ENCODE measurements around the gene SOX12.

SOX12 gene

GRCh38 chr20:325045-325888 lies at the start of gene SOX12:
TSS of gene SOX12 (plus strand) at chr20:325552. CDS start at chr20:325925, 373 bp downstream.
- DNase-seq: peak; percentile 98

GRCh38 chr20:275791-276190 lies 49.6 kb upstream of the SOX12 start:
- DNase-seq: no peak

GRCh38 chr20:276620-277495 lies 48.5 kb upstream of the SOX12 start:
- DNase-seq: no peak

- no peak for DNase-seq
These were observed 47.9 kb upstream of the SOX12 start for GRCh38 chr20:277496-277781.

- no peak for DNase-seq
These were observed 47.2 kb upstream of the SOX12 start for GRCh38 chr20:278181-278580.

- no peak for DNase-seq
These were observed 46.5 kb upstream of the SOX12 start for GRCh38 chr20:278607-279571.

- DNase-seq: no peak
These were observed 41.2 kb upstream of the SOX12 start for GRCh38 chr20:284172-284571.

GRCh38 chr20:286508-286907 lies 38.8 kb upstream of the SOX12 start:
- no peak for DNase-seq

- DNase-seq: no peak
These were observed 36.2 kb upstream of the SOX12 start for GRCh38 chr20:288956-289692.

GRCh38 chr20:289693-290083 lies 35.7 kb upstream of the SOX12 start:
- no peak for DNase-seq

- DNase-seq: peak; percentile 80
These were observed 35.1 kb upstream of the SOX12 start, which contains the start of gene C20orf96 for GRCh38 chr20:290084-290831. TSS of gene C20orf96 (minus strand) at chr20:290750. CDS start at chr20:290610, 140 bp downstream.

- no peak for DNase-seq
These were observed 30.8 kb upstream of the SOX12 start for GRCh38 chr20:294602-295001.

- no peak for DNase-seq
These were observed 29.5 kb upstream of the SOX12 start for GRCh38 chr20:295804-296203.

- peak; percentile 77 for DNase-seq
These were observed 28.0 kb upstream of the SOX12 start, which contains the start of gene ZCCHC3 for GRCh38 chr20:297098-297924. TSS of gene ZCCHC3 (plus strand) at chr20:297570. CDS start at chr20:297587, 17 bp downstream.

- peak; percentile 30 for DNase-seq
These were observed 27.2 kb upstream of the SOX12 start for GRCh38 chr20:297925-298775.

- no peak for DNase-seq
These were observed 26.5 kb upstream of the SOX12 start for GRCh38 chr20:298776-299391.

- no peak for DNase-seq
These were observed 24.9 kb upstream of the SOX12 start for GRCh38 chr20:300345-300990.
